ENCODE measurements around the gene ALB.

DNA sequence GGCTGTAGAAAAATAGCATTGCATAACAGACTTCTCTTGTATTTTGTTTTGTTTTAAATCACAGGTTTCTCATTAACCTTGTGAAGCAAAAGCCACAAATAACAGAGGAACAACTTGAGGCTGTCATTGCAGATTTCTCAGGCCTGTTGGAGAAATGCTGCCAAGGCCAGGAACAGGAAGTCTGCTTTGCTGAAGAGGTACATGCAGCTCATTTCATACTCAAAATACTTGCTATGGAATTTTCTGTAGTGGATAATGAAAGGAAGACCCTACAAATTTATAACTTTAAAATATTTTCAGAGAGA is 49.6 kb downstream of the ALB start:
- TF ChIP-seq, protein P1, sequence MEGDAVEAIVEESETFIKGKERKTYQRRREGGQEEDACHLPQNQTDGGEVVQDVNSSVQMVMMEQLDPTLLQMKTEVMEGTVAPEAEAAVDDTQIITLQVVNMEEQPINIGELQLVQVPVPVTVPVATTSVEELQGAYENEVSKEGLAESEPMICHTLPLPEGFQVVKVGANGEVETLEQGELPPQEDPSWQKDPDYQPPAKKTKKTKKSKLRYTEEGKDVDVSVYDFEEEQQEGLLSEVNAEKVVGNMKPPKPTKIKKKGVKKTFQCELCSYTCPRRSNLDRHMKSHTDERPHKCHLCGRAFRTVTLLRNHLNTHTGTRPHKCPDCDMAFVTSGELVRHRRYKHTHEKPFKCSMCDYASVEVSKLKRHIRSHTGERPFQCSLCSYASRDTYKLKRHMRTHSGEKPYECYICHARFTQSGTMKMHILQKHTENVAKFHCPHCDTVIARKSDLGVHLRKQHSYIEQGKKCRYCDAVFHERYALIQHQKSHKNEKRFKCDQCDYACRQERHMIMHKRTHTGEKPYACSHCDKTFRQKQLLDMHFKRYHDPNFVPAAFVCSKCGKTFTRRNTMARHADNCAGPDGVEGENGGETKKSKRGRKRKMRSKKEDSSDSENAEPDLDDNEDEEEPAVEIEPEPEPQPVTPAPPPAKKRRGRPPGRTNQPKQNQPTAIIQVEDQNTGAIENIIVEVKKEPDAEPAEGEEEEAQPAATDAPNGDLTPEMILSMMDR (IDR thresholded peaks at IDR 0.05; ENCODE audit: insufficient read depth, low read length) = no peak
- no peak for TF ChIP-seq GABPA (IDR thresholded peaks at IDR 0.05; ENCODE audit: low read depth)
- no peak for TF ChIP-seq POLR2AphosphoS5 (IDR thresholded peaks at IDR 0.05; ENCODE audit: low read depth)
- TF ChIP-seq, protein P2, sequence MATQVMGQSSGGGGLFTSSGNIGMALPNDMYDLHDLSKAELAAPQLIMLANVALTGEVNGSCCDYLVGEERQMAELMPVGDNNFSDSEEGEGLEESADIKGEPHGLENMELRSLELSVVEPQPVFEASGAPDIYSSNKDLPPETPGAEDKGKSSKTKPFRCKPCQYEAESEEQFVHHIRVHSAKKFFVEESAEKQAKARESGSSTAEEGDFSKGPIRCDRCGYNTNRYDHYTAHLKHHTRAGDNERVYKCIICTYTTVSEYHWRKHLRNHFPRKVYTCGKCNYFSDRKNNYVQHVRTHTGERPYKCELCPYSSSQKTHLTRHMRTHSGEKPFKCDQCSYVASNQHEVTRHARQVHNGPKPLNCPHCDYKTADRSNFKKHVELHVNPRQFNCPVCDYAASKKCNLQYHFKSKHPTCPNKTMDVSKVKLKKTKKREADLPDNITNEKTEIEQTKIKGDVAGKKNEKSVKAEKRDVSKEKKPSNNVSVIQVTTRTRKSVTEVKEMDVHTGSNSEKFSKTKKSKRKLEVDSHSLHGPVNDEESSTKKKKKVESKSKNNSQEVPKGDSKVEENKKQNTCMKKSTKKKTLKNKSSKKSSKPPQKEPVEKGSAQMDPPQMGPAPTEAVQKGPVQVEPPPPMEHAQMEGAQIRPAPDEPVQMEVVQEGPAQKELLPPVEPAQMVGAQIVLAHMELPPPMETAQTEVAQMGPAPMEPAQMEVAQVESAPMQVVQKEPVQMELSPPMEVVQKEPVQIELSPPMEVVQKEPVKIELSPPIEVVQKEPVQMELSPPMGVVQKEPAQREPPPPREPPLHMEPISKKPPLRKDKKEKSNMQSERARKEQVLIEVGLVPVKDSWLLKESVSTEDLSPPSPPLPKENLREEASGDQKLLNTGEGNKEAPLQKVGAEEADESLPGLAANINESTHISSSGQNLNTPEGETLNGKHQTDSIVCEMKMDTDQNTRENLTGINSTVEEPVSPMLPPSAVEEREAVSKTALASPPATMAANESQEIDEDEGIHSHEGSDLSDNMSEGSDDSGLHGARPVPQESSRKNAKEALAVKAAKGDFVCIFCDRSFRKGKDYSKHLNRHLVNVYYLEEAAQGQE (IDR thresholded peaks at IDR 0.05; ENCODE audit: insufficient replicate concordance, low read depth) = no peak

Measured in HL-60 (cell line).